Astrocyte of the spinal cord (primary cell): ENCODE measurements around the gene SFI1.
"Not testable (repeated sequence)": the region's sequence is repeated elsewhere in the genome, so short reads cannot be mapped to it uniquely, and the experiment has no call there.

Experiments
- DNase-seq: peaks from one replicate; pipeline ENCODE4 v3.0.0; 2011; ENCODE audit warnings: low read depth, low spot score
- H3K4me3 ChIP-seq: 2 replicates; pipeline ENCODE4 v1.5.1; 2011; ENCODE audit warnings: low read depth, mild to moderate bottlenecking, low read length, moderate library complexity
- CTCF ChIP-seq: IDR thresholded peaks from 2 replicates; pipeline ENCODE4 v1.5.1; 2012; ENCODE audit warnings: low read depth, mild to moderate bottlenecking, low read length, inconsistent platforms
- in situ Hi-C: cut with HindIII; loops from 2 replicates; pipeline ENCODE4 v1.10.0; 2017; ENCODE audit warnings: low sequenced_read_pairs

The SFI1 gene

DNA sequence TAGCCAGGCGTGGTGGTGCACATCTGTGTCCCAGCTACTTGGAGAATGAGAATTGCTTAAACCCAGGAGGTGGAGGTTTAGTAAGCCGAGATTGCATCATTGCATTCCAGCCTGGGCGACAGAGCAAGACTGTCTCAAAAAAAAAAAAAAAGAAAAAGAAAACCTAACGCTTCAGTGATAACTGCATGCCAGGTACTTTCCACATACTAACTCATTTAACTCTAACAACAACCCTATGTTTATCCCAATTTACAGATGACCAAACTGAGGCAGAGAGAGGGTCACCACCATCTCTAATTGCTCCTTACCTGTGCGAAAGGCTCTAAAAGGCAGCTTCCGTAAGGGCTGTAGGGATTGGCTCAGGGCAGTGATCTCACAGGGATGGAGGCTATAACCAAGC is 154.1 kb downstream of the SFI1 start:
- in situ Hi-C loops = no loop called here
- no peak for TF ChIP-seq CTCF
- H3K4me3 ChIP-seq = no peak overlapping the region
- DNase-seq = peak; percentile 59

DNA sequence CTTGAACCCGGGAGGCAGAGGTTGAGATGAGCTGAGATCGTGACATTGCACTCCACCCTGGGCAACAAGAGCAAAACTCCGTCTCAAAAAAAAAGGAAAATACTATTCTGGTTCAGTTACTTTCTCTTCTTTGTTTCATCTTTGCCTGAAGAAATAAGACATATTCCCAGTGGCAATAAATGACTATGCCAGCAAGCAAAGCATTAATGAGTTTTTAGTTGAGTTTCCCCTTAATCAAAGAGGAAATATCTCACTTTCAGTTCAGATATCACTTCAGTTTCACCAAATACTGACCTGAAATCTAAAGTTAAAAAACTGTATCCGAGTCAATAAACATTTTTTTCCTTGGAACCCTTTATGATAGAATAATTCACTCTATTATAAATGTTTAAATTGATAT is 155.3 kb downstream of the SFI1 start:
- no peak for TF ChIP-seq CTCF
- in situ Hi-C loops = no loop called here
- no peak overlapping the region for H3K4me3 ChIP-seq
- DNase-seq = no peak

GRCh38 chr22:31652088-31652487 is 155.8 kb downstream of the SFI1 start:
- no peak overlapping the region for H3K4me3 ChIP-seq
- in situ Hi-C loops = no loop called here
- no peak for DNase-seq
- TF ChIP-seq CTCF = no peak

DNA sequence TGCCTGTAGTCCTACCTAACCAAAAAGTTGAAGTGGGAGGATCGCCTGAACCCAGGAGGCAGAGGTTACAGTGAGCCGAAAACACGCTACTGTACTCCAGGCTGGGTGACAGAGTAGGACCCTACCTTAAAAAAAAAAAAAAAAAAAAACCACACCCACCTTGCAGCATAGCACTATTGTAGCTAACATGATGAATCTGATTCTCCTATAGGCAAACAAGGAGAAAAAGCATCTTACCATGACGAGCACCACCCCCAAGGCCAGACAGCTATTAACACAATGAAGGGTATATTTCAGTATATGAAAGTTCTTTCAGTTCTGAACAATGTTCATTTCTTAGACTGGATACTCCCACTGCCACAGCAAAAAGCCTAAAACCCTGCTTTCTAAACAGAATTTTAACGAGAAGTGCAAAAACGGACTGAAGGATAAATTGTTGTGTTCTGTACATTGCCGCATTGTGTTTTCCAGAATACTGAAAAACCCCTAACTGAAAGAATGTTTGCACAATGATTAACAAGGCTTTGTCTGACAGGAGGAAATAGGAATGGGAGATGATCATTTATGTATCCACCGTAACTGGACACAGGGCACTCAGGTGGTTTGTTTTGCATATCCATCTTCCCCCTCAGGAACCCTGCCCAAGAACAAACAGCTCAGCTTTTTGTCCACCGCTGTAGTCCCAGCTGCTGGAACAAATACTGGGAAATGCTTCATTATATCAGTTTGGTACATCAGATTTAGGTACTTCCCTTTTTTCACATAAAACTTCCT is 156.8 kb downstream of the SFI1 start:
- in situ Hi-C loops = no loop called here
- TF ChIP-seq CTCF = no peak
- H3K4me3 ChIP-seq = no peak overlapping the region
- no peak for DNase-seq

DNA sequence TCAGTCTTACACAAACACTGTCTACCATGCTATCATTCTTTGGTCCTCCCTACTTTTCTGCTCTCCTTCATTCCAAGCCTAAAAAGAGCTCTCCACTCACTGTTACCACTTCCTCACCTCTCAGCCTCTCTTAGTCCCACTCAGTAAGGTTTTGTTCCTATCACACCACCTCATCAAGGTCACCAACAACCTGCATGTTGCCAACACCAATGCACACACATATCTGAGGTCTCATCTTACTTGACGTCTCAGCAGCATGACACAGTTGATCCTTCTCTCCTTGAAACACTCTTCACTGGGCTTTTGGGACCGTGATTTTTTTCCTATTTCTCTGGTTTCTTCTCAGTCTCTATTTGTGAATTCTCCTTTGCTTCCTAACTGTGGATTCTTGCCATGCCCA is 157.6 kb downstream of the SFI1 start:
- no peak overlapping the region for H3K4me3 ChIP-seq
- no peak for TF ChIP-seq CTCF
- in situ Hi-C loops = no loop called here
- no peak for DNase-seq

DNA sequence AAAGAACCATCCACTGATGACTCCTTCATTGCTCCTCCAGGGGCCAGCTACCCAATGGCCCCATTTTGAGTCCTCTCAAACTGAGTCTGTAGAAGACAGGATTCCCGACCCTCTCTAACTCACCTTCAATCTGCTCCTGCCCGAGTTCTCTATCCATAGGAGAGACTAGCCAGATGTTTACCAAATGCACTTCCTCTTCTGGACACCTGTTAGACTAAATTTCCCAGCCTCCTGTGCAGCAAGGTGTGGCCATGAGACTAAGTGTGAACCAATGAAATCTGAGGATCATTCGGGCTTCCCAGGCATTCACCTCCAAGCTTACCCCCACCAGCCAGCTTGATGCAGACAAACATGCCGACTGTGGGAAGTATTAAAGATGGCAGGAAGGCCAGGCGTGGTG is 158.1 kb downstream of the SFI1 start:
- no peak for DNase-seq
- no peak overlapping the region for H3K4me3 ChIP-seq
- in situ Hi-C loops = no loop called here
- no peak for TF ChIP-seq CTCF

- DNase-seq = no peak
- TF ChIP-seq CTCF = no peak
- H3K4me3 ChIP-seq = no peak overlapping the region
- in situ Hi-C loops = no loop called here
These were observed 162.9 kb downstream of the SFI1 start for GRCh38 chr22:31659246-31659645.

- in situ Hi-C loops = not testable (repeated sequence)
- DNase-seq = peak; percentile 63
- peak overlapping the region; percentile 99 for H3K4me3 ChIP-seq
These were observed 164.6 kb downstream of the SFI1 start for GRCh38 chr22:31660860-31661341.
